Activated T-cell treated with anti-CD3 and anti-CD28 coated beads for 24 hours (primary cell): ENCODE measurements around the gene INKA1.

Experiments used
- DNase-seq: peaks from one replicate; pipeline ENCODE4 v3.0.0-alpha.2; 2020; ENCODE audit warnings: low read depth

INKA1 gene

GRCh38 chr3:49786357-49787181 is 16.5 kb upstream of the INKA1 start, which contains the start of gene IP6K1:
IP6K1 (minus strand) TSS chr3:49786542; CDS start chr3:49748040, 38,502 bp downstream.
- peak; percentile 100 for DNase-seq

GRCh38 chr3:49787182-49787464 is 15.9 kb upstream of the INKA1 start:
- DNase-seq: no peak

- DNase-seq: no peak
Measured at GRCh38 chr3:49787536-49787935, 15.5 kb upstream of the INKA1 start.

- no peak for DNase-seq
Measured at GRCh38 chr3:49788056-49788455, 15.0 kb upstream of the INKA1 start.

GRCh38 chr3:49790626-49791411 is 12.2 kb upstream of the INKA1 start:
- no peak for DNase-seq

- DNase-seq: no peak
Measured at GRCh38 chr3:49791571-49791970, 11.5 kb upstream of the INKA1 start.

GRCh38 chr3:49792371-49793150 is 10.5 kb upstream of the INKA1 start:
- no peak for DNase-seq

- no peak for DNase-seq
Measured at GRCh38 chr3:49793486-49794085, 9.5 kb upstream of the INKA1 start.

- DNase-seq: no peak
Measured at GRCh38 chr3:49794431-49794830, 8.6 kb upstream of the INKA1 start.

- no peak for DNase-seq
Measured at GRCh38 chr3:49794926-49795905, 7.8 kb upstream of the INKA1 start.

GRCh38 chr3:49799105-49799504 is 4.0 kb upstream of the INKA1 start:
- DNase-seq: no peak

GRCh38 chr3:49799761-49800160 is 3.3 kb upstream of the INKA1 start, which contains the start of gene CDHR4:
CDHR4 (minus strand) TSS chr3:49799873; CDS start chr3:49799812, 61 bp downstream.
- no peak for DNase-seq

GRCh38 chr3:49801160-49801559 is 1.9 kb upstream of the INKA1 start:
- no peak for DNase-seq

GRCh38 chr3:49803465-49804140 is 542 bp downstream of the INKA1 start:
- DNase-seq: peak; percentile 20

GRCh38 chr3:49804141-49805041 is 1.3 kb downstream of the INKA1 start:
- no peak for DNase-seq

GRCh38 chr3:49805367-49805782 is 2.3 kb downstream of the INKA1 start:
- DNase-seq: no peak

GRCh38 chr3:49805897-49806701 is 3.0 kb downstream of the INKA1 start:
- DNase-seq: no peak

- DNase-seq: no peak
Measured at GRCh38 chr3:49806850-49807249, 3.8 kb downstream of the INKA1 start.
